ENCODE measurements around the gene ACTR3C. TPM values are rescaled to one million over a fixed set of nuclear protein-coding genes. Genes with fewer than 3 reads are reported as not detected.
A peak's percentile ranks its signal among the peaks of the same experiment; 100 is the strongest.

ACTR3C gene
- total and polyA plus RNA-seq, 8 donors: 9.0 to 26.5 (median 17.2) TPM

DNA sequence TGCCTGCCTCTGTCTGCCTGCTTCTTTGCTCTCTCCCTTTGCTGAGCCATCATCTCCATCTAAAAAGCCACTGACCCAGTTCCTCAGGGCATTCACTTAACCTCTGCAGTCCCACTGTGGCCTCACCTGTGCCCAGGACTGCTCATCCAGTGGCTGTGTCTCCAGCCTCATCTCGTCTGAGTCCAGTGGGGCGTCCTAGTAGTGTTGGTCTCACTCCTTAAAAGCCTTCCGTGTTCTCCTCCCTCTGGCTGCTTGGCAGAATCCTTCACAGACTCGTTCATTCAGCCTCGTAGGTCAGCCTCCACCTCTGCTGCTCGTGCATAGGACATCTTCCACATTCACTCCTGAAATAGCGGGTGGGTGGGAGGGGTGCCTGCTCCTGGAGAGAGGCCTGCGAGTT lies 10.8 kb upstream of the ACTR3C start:
- FAIRE-seq (no peak), DNase-seq (no peak), ATAC-seq (no peak)
- WGBS, 2 donors: 93 to 94% methylated on average over 8 of the region's 8 CpGs
- TF ChIP-seq, protein P1, sequence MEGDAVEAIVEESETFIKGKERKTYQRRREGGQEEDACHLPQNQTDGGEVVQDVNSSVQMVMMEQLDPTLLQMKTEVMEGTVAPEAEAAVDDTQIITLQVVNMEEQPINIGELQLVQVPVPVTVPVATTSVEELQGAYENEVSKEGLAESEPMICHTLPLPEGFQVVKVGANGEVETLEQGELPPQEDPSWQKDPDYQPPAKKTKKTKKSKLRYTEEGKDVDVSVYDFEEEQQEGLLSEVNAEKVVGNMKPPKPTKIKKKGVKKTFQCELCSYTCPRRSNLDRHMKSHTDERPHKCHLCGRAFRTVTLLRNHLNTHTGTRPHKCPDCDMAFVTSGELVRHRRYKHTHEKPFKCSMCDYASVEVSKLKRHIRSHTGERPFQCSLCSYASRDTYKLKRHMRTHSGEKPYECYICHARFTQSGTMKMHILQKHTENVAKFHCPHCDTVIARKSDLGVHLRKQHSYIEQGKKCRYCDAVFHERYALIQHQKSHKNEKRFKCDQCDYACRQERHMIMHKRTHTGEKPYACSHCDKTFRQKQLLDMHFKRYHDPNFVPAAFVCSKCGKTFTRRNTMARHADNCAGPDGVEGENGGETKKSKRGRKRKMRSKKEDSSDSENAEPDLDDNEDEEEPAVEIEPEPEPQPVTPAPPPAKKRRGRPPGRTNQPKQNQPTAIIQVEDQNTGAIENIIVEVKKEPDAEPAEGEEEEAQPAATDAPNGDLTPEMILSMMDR (IDR thresholded peaks at IDR 0.05): no peak
- Histone ChIP-seq H3K4me3 (no peak overlapping the region), H3K9me3 (no peaks in the 10 kb centered on the region), H3K36me3 (no peaks in the 10 kb centered on the region), H3K4me1 (peaks cover 33 to 37% (median 36%) of the 10 kb centered on the region in 3 donors), H3K27me3 (no peaks in the 10 kb centered on the region), H3K27ac (peak overlapping the region in 2 of 4 donors; percentile 86 to 89)
- intact Hi-C loops (cut with DNase I): no loop called here

DNA sequence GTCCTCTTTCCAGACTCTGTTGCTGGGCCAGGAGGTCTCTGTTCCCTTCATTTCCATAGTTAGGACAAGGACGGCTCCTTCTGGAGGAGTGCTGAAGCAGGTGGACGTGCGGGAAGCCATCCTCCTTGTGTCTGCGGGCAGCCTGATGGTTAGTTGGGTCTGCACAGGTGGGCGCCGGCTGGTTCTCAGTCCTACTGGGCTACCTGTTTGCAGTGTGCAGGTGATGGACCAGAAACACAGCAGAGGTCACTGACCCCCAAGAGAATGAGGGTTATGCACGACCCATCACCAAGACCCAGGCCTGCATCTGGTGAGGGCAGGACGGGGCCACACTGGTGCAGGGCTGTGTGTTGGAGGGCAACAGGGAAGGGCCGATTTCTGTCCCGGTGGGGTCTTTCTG lies 10.3 kb upstream of the ACTR3C start:
- Histone ChIP-seq H3K4me3 (no peak overlapping the region), H3K4me1 (peaks cover 32 to 36% (median 34%) of the 10 kb centered on the region in 3 donors), H3K27ac (peak overlapping the region in 1 of 4 donors; percentile 89), H3K27me3 (no peaks in the 10 kb centered on the region), H3K36me3 (no peaks in the 10 kb centered on the region), H3K9me3 (no peaks in the 10 kb centered on the region)
- TF ChIP-seq, protein P1 (IDR thresholded peaks at IDR 0.05): no peak
- ATAC-seq (no peak), FAIRE-seq (no peak), DNase-seq (no peak)
- 92 to 94% methylated on average over 10 of the region's 10 CpGs for WGBS, 2 donors
- intact Hi-C loops (cut with DNase I): no loop called here

DNA sequence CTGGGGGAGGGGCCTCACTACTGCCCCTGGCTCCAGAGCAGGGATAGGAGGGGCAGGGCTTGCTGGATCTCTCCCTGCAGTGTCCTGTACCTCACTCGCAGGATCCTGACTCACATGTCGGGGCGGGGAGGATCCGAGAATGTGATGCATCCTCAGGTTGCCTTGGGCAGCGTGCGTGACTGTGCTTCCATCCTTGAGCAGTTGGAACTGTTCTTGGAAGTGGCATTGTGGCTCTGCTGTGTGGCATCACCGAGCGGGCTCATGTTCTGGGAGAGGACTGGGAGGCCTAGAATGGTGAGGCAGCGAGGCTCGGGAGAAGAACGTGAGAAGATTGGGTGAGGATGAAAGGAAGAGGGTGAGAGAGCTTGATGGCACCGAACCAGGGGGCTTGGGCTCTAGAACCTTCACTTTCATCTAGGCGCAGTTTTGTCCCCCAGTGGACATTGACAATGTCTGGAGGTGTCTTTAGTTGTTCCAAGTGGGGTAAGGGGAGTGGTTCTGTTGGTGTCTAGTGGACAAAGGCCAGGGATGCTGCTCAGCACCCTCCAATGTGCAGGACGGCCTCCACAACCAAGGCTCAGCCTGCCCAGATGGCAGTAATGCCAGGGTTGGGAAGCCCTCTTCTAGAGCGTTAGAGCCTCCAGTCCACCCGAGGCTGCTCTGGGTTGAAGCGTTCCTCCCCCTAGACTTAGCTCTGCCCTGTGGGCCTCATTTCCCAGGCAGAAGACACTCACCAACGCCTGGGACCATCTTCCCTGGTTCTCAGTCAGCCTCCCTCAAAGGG lies 9.7 kb upstream of the ACTR3C start:
- 93% methylated on average over 18 of the region's 18 CpGs for WGBS, 2 donors
- no peak for FAIRE-seq
- no peak for DNase-seq

DNA sequence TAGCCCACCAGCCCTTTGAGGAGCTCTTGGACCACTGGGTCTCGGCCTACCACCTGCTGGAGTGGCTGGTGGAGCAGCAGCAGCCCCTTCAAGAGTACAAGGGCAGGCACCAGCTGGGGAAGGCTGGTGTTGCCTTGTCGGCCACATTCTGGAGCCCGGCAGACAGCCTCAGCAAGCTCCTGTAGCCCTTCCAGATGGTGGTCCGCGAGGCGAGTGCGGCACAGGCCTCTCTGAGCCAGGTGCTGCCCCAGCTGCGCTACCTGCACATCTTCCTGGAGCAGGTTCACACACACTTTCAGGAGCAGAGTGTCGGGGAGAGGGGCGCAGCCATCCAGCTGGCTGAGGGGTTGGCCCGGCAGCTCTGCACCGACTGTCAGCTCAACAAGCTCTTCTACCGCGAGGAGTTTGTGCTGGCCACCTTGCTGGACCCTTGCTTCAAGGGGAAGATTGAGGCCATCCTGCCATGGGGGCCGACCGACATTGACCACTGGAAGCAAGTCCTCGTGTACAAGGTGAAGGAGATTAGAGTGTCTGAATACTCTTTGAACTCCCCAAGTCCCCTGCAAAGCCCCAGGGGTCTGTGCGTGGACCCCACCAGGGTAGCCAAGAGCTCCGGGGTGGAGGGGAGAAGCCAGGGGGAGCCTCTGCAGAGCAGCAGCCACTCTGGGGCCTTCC lies 7.0 kb upstream of the ACTR3C start:
- no peak overlapping the region for H3K4me3 ChIP-seq
- WGBS, 2 donors: 90 to 91% methylated on average over 19 of the region's 19 CpGs
- peaks cover 1 to 10% (median 5%) of the 10 kb centered on the region in 3 donors for H3K4me1 ChIP-seq
- no peaks in the 10 kb centered on the region for H3K27me3 ChIP-seq
- intact Hi-C loops (cut with DNase I): no loop called here
- H3K27ac ChIP-seq: no peak overlapping the region
- ATAC-seq (no peak), FAIRE-seq (no peak), DNase-seq (peak in 1 of 6 donors; percentile 67)
- no peaks in the 10 kb centered on the region for H3K9me3 ChIP-seq
- TF ChIP-seq, protein P1 (IDR thresholded peaks at IDR 0.05): no peak
- H3K36me3 ChIP-seq: peaks cover 0 to 7% (median 0%) of the 10 kb centered on the region in 3 donors

More for the DNA sequence above, 9.7 kb upstream of the ACTR3C start:
- intact Hi-C loops (cut with DNase I): no loop called here
- no peaks in the 10 kb centered on the region for H3K27me3 ChIP-seq
- no peaks in the 10 kb centered on the region for H3K36me3 ChIP-seq
- no peak overlapping the region for H3K27ac ChIP-seq
- no peak overlapping the region for H3K4me3 ChIP-seq
- ATAC-seq: no peak
- TF ChIP-seq, protein P1 (IDR thresholded peaks at IDR 0.05): no peak
- H3K4me1 ChIP-seq: peaks cover 26 to 34% (median 28%) of the 10 kb centered on the region in 3 donors
- H3K9me3 ChIP-seq: no peaks in the 10 kb centered on the region
